ENCODE data around the gene PARD3.
"Not testable (repeated sequence)": the region's sequence is repeated elsewhere in the genome, so short reads cannot be mapped to it uniquely, and the experiment has no call there.

Gene PARD3

GRCh38 chr10:34766811-34767494 is 48.1 kb downstream of the PARD3 start:
- DNase-seq (ENCODE audit: low spot score), result no peak

DNA sequence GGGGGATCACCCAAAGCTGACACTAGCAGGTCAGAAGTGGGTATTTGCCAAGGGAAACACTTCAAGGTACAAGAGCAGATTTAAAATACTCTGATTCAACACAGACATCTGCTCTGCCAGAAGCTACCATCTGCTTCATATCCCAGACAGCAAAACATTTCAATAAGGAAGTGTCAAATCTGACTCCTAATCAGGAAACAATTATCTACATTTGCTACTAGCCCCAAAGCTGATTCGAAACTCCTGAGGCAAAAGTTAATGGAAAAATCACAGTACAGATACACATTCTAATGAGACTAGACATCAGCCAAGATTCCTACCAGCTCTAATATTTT is 48.9 kb downstream of the PARD3 start:
- no peak for DNase-seq (ENCODE audit: low spot score)

DNA sequence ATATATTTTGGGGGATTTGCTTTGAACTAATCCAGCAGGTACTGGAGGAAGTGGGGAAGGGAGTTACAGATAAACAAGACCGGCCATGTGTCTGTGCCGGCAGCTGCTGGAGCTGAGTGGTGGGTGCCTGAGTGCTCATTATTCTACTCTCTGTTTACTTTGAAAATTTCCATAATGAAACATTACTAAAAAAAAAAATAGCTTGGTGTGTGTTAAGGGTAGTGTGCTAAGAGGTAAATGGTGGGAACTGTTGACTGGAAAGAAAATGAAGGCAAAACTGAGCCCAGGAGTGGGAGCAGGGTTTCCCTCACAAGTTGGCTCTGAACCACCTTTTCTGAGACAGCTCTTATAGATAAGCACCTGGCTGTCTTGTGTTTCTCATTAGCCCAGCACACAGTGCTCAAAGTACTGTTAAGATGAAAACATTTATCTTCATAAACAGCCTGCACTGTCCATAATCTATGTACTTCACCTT is 50.6 kb downstream of the PARD3 start:
- no peak for DNase-seq (ENCODE audit: low spot score)

DNA sequence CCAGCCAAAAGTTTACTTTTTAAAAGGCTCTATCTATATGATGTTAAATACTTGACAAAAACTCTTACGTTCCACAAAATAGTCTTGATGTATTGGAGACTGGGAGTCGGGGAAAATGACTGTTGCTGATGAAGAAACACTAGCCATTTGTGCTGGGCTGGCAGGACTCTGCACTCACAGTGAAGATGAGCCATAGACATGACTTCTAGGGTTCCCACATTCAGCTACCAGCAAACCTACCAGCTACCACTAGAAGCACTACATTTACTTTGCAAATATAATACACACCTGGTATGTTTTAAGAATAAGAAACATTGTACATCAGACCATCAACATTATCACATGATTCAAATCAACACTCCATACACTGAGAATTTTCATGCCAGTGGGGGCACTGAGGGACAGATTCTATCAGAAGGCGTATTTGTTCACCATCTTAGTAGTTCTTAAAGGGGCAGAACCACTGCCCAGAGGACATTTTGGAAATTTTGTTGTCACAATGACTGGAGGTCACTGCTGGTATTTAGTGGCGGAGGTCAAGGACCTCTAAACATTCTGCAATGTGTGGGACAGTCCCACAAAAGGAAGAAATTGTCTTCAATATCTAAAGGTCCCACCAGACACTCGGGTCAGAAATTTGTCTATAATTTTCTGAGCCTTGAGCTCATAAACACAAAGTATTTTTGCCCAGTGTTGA is 52.3 kb downstream of the PARD3 start:
- no peak for DNase-seq (ENCODE audit: low spot score)

DNA sequence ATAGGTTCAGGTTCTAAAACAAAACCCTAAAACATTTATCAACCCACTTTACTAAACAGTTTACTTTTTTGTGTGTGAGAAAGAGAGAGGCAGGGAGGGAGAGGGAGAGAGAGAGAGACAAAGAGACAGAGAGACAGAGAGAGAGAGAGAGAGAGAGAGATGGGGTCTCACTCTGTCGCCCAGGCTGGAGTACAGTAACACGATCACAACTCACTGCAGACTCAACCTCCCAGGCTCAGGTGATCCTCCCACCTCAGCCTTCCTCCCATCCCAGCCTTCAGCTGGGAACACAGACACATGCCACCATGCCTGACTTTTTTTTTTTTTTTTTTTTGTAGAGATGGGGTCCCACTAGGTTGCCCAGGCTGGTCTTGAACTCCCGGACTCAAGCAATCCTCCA is 52.9 kb downstream of the PARD3 start:
- DNase-seq (ENCODE audit: low spot score), result no peak

- no peak for DNase-seq (ENCODE audit: low spot score)
Measured at GRCh38 chr10:34761453-34761852, 53.6 kb downstream of the PARD3 start.

DNA sequence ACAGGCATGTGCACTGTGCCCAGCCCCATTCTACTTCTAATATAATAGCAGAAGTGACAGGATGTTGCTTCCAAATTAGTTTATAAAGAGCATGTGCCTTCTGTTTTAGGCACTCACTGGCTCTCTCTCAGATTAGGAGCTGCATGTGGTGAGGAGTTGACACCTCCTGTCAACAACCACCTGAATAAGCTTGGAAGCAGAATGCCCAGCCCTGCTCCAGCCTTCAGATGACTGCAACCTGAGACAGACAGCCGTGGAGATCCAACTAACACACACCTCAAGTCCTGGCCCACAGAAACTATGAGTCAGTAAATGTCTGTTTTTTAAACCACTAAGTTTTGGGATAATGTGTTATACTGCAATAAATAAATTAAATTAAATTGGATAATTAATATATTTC is 54.5 kb downstream of the PARD3 start:
- DNase-seq (ENCODE audit: low spot score), result no peak

DNA sequence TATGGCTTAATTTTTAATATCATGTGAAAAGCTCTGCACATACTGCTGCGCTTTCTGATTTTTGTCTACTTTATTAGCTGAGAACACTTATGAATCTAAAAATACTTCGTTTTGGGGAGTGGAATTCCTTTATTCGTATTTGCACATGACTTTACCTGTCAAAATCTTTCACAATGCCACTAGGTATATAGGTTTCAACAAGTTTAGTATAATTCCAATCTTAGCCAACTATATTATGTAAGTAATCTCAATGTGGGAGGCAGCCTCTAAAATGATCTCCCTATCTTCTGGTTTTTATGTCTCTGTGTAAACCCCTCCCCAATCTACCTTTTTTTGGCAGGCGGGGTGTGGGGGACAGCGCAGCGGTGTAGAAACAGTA is 55.3 kb downstream of the PARD3 start:
- no peak for DNase-seq (ENCODE audit: low spot score)

GRCh38 chr10:34759161-34759836 is 55.8 kb downstream of the PARD3 start:
- no peak for DNase-seq (ENCODE audit: low spot score)

- no peak for DNase-seq (ENCODE audit: low spot score)
Measured at GRCh38 chr10:34758447-34758996, 56.6 kb downstream of the PARD3 start.

DNA sequence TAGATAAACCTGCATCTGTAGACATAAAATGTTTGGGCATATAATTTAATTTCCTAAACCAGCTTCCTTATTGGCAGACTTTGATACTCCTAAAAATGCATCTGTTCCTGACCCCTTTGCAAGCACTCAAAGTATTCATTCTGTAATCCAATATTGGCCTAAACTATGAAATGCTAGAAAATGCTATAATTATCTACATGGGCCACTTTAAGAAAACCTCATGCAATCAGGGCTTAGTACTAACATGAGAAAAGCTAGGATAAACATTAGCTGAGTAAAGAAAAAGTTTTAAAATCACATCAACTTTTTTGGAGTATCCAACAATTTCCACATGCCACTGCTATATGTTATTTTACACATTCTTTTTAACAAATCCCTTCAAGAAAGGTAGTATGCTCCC is 57.2 kb downstream of the PARD3 start:
- DNase-seq (ENCODE audit: low spot score), result no peak

DNA sequence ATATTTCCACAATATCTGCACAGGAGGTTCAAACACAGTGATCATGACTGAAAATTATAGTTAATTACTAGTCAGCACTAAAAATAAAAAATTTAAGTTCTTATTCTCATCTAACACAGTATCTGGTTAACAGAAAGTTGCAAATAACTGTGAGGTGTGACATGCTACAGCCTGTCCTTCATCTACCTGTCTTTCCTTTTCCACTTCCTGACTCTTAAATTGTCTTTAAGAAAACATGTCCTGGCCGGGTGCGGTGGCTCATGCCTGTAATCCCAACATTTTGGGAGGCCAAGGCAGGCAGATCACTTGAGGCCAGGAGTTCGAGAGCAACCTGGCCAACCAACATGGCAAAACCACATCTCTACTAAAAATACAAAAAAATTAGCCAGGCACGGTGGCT is 57.9 kb downstream of the PARD3 start:
- not testable (repeated sequence) for DNase-seq (ENCODE audit: low spot score)

DNA sequence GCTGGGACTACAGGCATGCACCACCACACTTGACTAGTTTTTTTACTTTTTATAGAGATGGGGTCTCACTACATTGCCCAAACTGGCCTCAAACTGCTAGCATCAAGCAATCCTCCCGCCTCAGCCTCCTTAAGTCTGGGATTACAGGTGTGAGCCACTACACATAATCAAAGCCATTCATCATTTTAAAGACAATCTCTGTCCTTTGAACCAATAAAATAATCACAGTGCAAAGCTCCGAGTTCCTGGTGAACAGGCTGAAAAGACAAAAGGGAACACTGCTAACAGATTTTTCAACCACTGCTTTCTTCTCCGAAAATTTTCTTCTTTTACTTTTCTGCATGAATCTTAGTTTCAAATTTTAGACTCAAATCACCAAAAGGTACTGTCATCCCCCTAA is 58.5 kb downstream of the PARD3 start:
- no peak for DNase-seq (ENCODE audit: low spot score)

GRCh38 chr10:34753014-34753757 is 61.9 kb downstream of the PARD3 start:
- DNase-seq (ENCODE audit: low spot score), result no peak

- DNase-seq (ENCODE audit: low spot score), result no peak
Measured at GRCh38 chr10:34751272-34751671, 63.8 kb downstream of the PARD3 start.

DNA sequence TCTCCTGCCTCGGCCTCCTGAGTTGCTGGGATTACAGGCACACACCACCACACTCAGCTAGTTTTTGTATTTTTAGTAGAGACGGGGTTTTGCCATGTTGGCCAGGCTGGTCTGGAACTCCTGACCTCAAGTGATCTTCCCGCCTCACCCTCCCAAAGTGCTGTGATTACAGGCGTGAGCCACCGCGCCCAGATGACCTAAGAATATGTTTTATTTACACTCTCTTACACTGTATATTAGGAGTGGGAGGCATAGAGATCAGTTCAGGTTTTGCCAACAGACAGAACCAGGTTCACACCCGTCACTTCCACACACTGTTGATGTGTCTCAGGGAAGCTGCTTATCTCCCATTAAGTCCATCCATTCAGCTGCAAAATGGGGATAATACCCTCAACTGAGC is 64.3 kb downstream of the PARD3 start:
- DNase-seq (ENCODE audit: low spot score), result not testable (repeated sequence)

DNA sequence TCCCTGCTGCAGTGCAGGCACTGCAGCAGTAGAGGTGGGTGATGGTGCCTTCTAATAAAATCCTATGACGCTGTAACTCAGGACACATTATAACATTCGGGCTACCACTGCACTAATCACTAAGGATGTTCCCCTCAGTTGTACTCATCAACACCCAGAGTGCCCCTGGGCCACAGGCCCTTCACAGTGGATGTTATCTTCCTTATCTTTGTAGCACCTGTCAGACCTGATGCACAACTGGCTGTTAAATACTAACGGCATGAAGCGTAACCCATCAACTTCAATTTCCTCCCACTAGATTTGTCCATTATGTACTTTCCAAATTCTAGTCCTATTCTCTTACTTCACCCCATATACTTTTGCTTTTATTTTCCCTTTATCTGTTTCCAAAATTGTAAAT is 66.3 kb downstream of the PARD3 start:
- DNase-seq (ENCODE audit: low spot score), result no peak

GRCh38 chr10:34748357-34748756 is 66.7 kb downstream of the PARD3 start:
- no peak for DNase-seq (ENCODE audit: low spot score)

- no peak for DNase-seq (ENCODE audit: low spot score)
Measured at GRCh38 chr10:34746094-34746493, 69.0 kb downstream of the PARD3 start.

DNA sequence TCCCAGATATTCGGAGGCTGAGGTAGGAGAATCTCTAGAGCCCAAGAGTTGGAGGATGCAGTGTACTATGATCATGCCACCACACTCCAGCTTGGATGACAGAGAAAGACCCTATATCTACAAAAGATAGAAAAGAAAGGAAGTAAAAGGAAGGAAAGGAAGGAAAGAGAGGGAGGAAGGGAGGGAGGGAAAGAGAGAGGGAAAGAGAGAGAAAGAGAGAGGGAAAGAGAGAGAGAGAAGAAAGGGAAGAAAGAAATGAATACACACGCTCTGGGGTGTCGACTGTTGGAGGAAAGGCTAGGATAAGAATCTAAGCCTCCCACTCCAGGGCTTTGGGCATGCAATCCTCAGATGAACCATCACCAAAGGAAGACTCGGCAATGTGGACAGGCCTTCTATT is 69.9 kb downstream of the PARD3 start:
- DNase-seq (ENCODE audit: low spot score), result no peak

- no peak for DNase-seq (ENCODE audit: low spot score)
Measured at GRCh38 chr10:34744590-34744989, 70.5 kb downstream of the PARD3 start.

DNA sequence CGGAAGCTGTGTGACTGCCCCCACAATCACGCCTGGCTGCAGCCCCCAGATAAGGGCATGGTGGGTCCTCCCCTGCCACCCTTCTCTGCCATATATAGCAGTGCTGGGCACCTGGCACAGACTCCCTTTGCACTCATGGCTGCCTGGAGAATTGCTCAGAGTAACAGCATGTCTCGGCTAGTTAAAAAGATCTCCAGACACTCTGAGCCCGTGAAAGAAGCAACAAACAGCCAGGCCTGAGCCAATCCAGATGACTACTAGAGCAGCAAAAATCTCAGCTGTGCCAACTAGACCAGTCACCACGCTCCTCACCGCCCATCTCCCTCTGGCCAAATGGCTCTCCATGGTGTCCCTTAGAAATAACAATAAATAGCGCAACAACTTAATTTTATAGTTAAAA is 71.3 kb downstream of the PARD3 start:
- peak; percentile 25 for DNase-seq (ENCODE audit: low spot score)

Data from globus pallidus (tissue), 1 donor.